Mucosa of stomach (tissue), 1 donor: Measurements from ENCODE around the gene CDK19.

Experiments
- H3K27me3 ChIP-seq: one replicate; pipeline ENCODE4 v1.7.0; 2013; ENCODE audit warnings: mild to moderate bottlenecking, low read length; ENCODE audit not compliant: control insufficient read depth, insufficient read depth
- H3K36me3 ChIP-seq: one replicate; pipeline ENCODE4 v1.7.0; 2013; ENCODE audit warnings: low read length; ENCODE audit not compliant: control insufficient read depth, insufficient read depth
- H3K4me1 ChIP-seq: one replicate; pipeline ENCODE4 v1.7.0; 2013; ENCODE audit warnings: mild to moderate bottlenecking, low read length; ENCODE audit not compliant: control insufficient read depth, insufficient read depth
- H3K4me3 ChIP-seq: one replicate; pipeline ENCODE4 v1.7.0; 2013; ENCODE audit warnings: low read length
- H3K9ac ChIP-seq: one replicate; pipeline ENCODE4 v1.7.0; 2013; ENCODE audit warnings: mild to moderate bottlenecking, low read length, moderate library complexity
- H3K9me3 ChIP-seq: one replicate; pipeline ENCODE4 v1.7.0; 2013; ENCODE audit warnings: mild to moderate bottlenecking, low read length, moderate library complexity; ENCODE audit not compliant: control insufficient read depth
- donor health status: Pancreatic carcinoma.

Gene CDK19

GRCh38 chr6:110620065-110620464 lies 195.2 kb downstream of the CDK19 start:
- no peak overlapping the region for H3K9ac ChIP-seq
- peaks cover 13% of the 10 kb centered on the region for H3K4me1 ChIP-seq
- no peak overlapping the region for H3K4me3 ChIP-seq
- no peaks in the 10 kb centered on the region for H3K27me3 ChIP-seq
- no peaks in the 10 kb centered on the region for H3K9me3 ChIP-seq
- no peaks in the 10 kb centered on the region for H3K36me3 ChIP-seq

- Histone ChIP-seq H3K4me1 (peaks cover 13% of the 10 kb centered on the region), H3K9me3 (no peaks in the 10 kb centered on the region), H3K4me3 (no peak overlapping the region), H3K27me3 (no peaks in the 10 kb centered on the region), H3K9ac (no peak overlapping the region), H3K36me3 (no peaks in the 10 kb centered on the region)
These were observed 195.9 kb downstream of the CDK19 start for GRCh38 chr6:110619275-110619908.

- no peak overlapping the region for H3K9ac ChIP-seq
- peaks cover 13% of the 10 kb centered on the region for H3K4me1 ChIP-seq
- no peak overlapping the region for H3K4me3 ChIP-seq
- H3K36me3 ChIP-seq = no peaks in the 10 kb centered on the region
- no peaks in the 10 kb centered on the region for H3K27me3 ChIP-seq
- no peaks in the 10 kb centered on the region for H3K9me3 ChIP-seq
These were observed 196.5 kb downstream of the CDK19 start for GRCh38 chr6:110618591-110619267.

GRCh38 chr6:110617057-110617456 lies 198.2 kb downstream of the CDK19 start:
- peaks cover 13% of the 10 kb centered on the region for H3K4me1 ChIP-seq
- no peaks in the 10 kb centered on the region for H3K36me3 ChIP-seq
- H3K9ac ChIP-seq = no peak overlapping the region
- H3K9me3 ChIP-seq = no peaks in the 10 kb centered on the region
- no peaks in the 10 kb centered on the region for H3K27me3 ChIP-seq
- no peak overlapping the region for H3K4me3 ChIP-seq

- no peak overlapping the region for H3K9ac ChIP-seq
These were observed 199.5 kb downstream of the CDK19 start for GRCh38 chr6:110615722-110616121.

GRCh38 chr6:110614586-110614985 lies 200.7 kb downstream of the CDK19 start:
- H3K36me3 ChIP-seq = no peaks in the 10 kb centered on the region
- no peak overlapping the region for H3K9ac ChIP-seq
- no peaks in the 10 kb centered on the region for H3K9me3 ChIP-seq

More at GRCh38 chr6:110615722-110616121, 199.5 kb downstream of the CDK19 start:
- Histone ChIP-seq H3K36me3 (no peaks in the 10 kb centered on the region), H3K27me3 (no peaks in the 10 kb centered on the region), H3K4me1 (peaks cover 13% of the 10 kb centered on the region), H3K4me3 (no peak overlapping the region), H3K9me3 (no peaks in the 10 kb centered on the region)

GRCh38 chr6:110614106-110614505 lies 201.2 kb downstream of the CDK19 start:
- no peak overlapping the region for H3K9ac ChIP-seq

More at GRCh38 chr6:110614586-110614985, 200.7 kb downstream of the CDK19 start:
- peaks cover 10% of the 10 kb centered on the region for H3K4me1 ChIP-seq
- H3K27me3 ChIP-seq = no peaks in the 10 kb centered on the region
- H3K4me3 ChIP-seq = no peak overlapping the region

GRCh38 chr6:110613356-110613755 lies 201.9 kb downstream of the CDK19 start:
- H3K4me3 ChIP-seq = no peak overlapping the region
- no peaks in the 10 kb centered on the region for H3K36me3 ChIP-seq
- no peak overlapping the region for H3K9ac ChIP-seq
- no peaks in the 10 kb centered on the region for H3K4me1 ChIP-seq
- H3K9me3 ChIP-seq = no peaks in the 10 kb centered on the region
- no peaks in the 10 kb centered on the region for H3K27me3 ChIP-seq

More at GRCh38 chr6:110614106-110614505, 201.2 kb downstream of the CDK19 start:
- Histone ChIP-seq H3K9me3 (no peaks in the 10 kb centered on the region), H3K27me3 (no peaks in the 10 kb centered on the region), H3K4me3 (no peak overlapping the region), H3K4me1 (peaks cover 5% of the 10 kb centered on the region), H3K36me3 (no peaks in the 10 kb centered on the region)

GRCh38 chr6:110612298-110612697 lies 203.0 kb downstream of the CDK19 start:
- Histone ChIP-seq H3K36me3 (no peaks in the 10 kb centered on the region), H3K4me1 (no peaks in the 10 kb centered on the region), H3K4me3 (no peak overlapping the region), H3K9ac (no peak overlapping the region), H3K9me3 (no peaks in the 10 kb centered on the region), H3K27me3 (no peaks in the 10 kb centered on the region)

- H3K9ac ChIP-seq = no peak overlapping the region
- no peaks in the 10 kb centered on the region for H3K27me3 ChIP-seq
- no peaks in the 10 kb centered on the region for H3K36me3 ChIP-seq
- H3K9me3 ChIP-seq = no peaks in the 10 kb centered on the region
- no peaks in the 10 kb centered on the region for H3K4me1 ChIP-seq
- H3K4me3 ChIP-seq = no peak overlapping the region
These were observed 206.2 kb downstream of the CDK19 start for GRCh38 chr6:110609101-110609500.

- H3K36me3 ChIP-seq = no peaks in the 10 kb centered on the region
- H3K27me3 ChIP-seq = no peaks in the 10 kb centered on the region
- H3K4me3 ChIP-seq = no peak overlapping the region
- no peak overlapping the region for H3K9ac ChIP-seq
- no peaks in the 10 kb centered on the region for H3K9me3 ChIP-seq
- H3K4me1 ChIP-seq = no peaks in the 10 kb centered on the region
These were observed 207.1 kb downstream of the CDK19 start for GRCh38 chr6:110608151-110608550.

- H3K27me3 ChIP-seq = no peaks in the 10 kb centered on the region
- no peak overlapping the region for H3K4me3 ChIP-seq
- H3K9ac ChIP-seq = no peak overlapping the region
- H3K36me3 ChIP-seq = no peaks in the 10 kb centered on the region
- H3K4me1 ChIP-seq = no peaks in the 10 kb centered on the region
- no peaks in the 10 kb centered on the region for H3K9me3 ChIP-seq
These were observed 209.1 kb downstream of the CDK19 start for GRCh38 chr6:110606151-110606550.
